PFSK-1 (cell line): ENCODE results near the gene ANO5.

Experiments used
- FOXP2 ChIP-seq: optimal IDR thresholded peaks from 2 replicates; pipeline ENCODE3; 2011; ENCODE audit warnings: borderline replicate concordance, control low read depth, inconsistent platforms; ENCODE audit not compliant: insufficient read depth; ENCODE audit errors: extremely low read length, extremely low read depth
- POLR2AphosphoS5 ChIP-seq: IDR thresholded peaks from 2 replicates; pipeline ENCODE4 v1.6.1; 2012; ENCODE audit warnings: low read depth, mild to moderate bottlenecking, control low read depth, low read length, moderate library complexity
- REST ChIP-seq, 2 experiments: IDR thresholded peaks; 2 replicates each; pipeline versions ENCODE4 v1.6.1 to v1.8.0; 2011 to 2012; ENCODE audit warnings: low read depth in 2 of 2, low read length in 2 of 2, control low read depth in 1 of 2, inconsistent platforms in 1 of 2, mild to moderate bottlenecking in 1 of 2, moderate library complexity in 1 of 2; ENCODE audit not compliant: insufficient read depth in 1 of 2
- SIN3A ChIP-seq: IDR thresholded peaks from 2 replicates; pipeline ENCODE4 v1.6.1; 2012; ENCODE audit warnings: mild to moderate bottlenecking, low read length, moderate library complexity, borderline replicate concordance; ENCODE audit not compliant: insufficient read depth
- TAF1 ChIP-seq: IDR thresholded peaks from 2 replicates; pipeline ENCODE4 v1.6.1; 2012; ENCODE audit warnings: low read length, control low read depth, borderline replicate concordance; ENCODE audit not compliant: insufficient read depth

Gene ANO5

GRCh38 chr11:22331771-22332170 lies 138.9 kb downstream of the ANO5 start:
- TF ChIP-seq FOXP2 (no peak), POLR2AphosphoS5 (no peak), SIN3A (no peak), REST (IDR thresholded peaks at IDR 0.05; ENCODE audit: insufficient read depth in 1 of 2, low read depth in 2 of 2, low read length in 2 of 2) (no peak), TAF1 (no peak)
